Measurements from ENCODE around the gene AGPAT3.

The AGPAT3 gene

GRCh38 chr21:43865540-43866259 lies 677 bp downstream of the AGPAT3 start:
- no peak for DNase-seq (ENCODE audit: low spot score)
- Histone ChIP-seq H3K23ac (ENCODE audit: low read depth, low read length, poor library complexity) (no peak overlapping the region), H3K36me3 (replicated peaks in 1 of 2; ENCODE audit: control insufficient read depth in 2 of 2, insufficient read depth in 2 of 2, low read length in 2 of 2) (peaks cover 0 to 34% of the 10 kb centered on the region in 2 donors), H2BK12ac (ENCODE audit: low read length) (no peak overlapping the region), H3K27ac (replicated peaks; ENCODE audit: low read length) (no peak overlapping the region), H2BK120ac (ENCODE audit: low read depth, low read length) (no peak overlapping the region), H3K14ac (ENCODE audit: low read length) (peak overlapping the region; percentile 50), H3K9me3 (replicated peaks in 1 of 2; ENCODE audit: control insufficient read depth in 2 of 2, insufficient read depth in 1 of 2, low read depth in 1 of 2, low read length in 2 of 2) (no peaks in the 10 kb centered on the region), H2BK15ac (ENCODE audit: low read length) (no peak overlapping the region), H3K79me1 (ENCODE audit: low read depth, low read length) (no peaks in the 10 kb centered on the region), H2AK5ac (ENCODE audit: low read depth, low read length) (no peak overlapping the region), H3K4me2 (ENCODE audit: insufficient read depth, low read length, poor library complexity, severe bottlenecking) (peak overlapping the region; percentile 82), H2BK5ac (ENCODE audit: low read length) (no peak overlapping the region), H3K4me3 (ENCODE audit: low read length in 2 of 2) (peak overlapping the region; percentile 61 to 74), H4K91ac (ENCODE audit: low read depth, low read length, poor library complexity) (no peak overlapping the region), H4K8ac (ENCODE audit: low read depth, low read length) (no peak overlapping the region), H3K27me3 (ENCODE audit: control insufficient read depth in 3 of 3, insufficient read depth in 3 of 3, low read depth in 1 of 3, low read length in 3 of 3) (peaks cover 0 to 34% (median 0%) of the 10 kb centered on the region in 3 experiments), H3K4me1 (ENCODE audit: control insufficient read depth in 2 of 2, insufficient read depth in 1 of 2, low read depth in 1 of 2, low read length in 2 of 2) (peaks cover 1 to 4% of the 10 kb centered on the region in 2 donors), H3K18ac (ENCODE audit: low read length) (peak overlapping the region; percentile 74), H3K4ac (ENCODE audit: low read length) (no peak overlapping the region), H2AFZ (ENCODE audit: low read length) (peak overlapping the region; percentile 86), H3K9ac (ENCODE audit: low read depth, low read length, poor library complexity) (no peak overlapping the region)
- no CpG with 5 or more reads among the region's 59 CpGs for WGBS, 2 donors (ENCODE audit: extremely low coverage in 2 of 2, insufficient read length in 2 of 2, insufficient replicate concordance in 1 of 2)

- no peak overlapping the region for H4K8ac ChIP-seq (ENCODE audit: low read depth, low read length)
- no peak overlapping the region for H4K91ac ChIP-seq (ENCODE audit: low read depth, low read length, poor library complexity)
- H3K9me3 ChIP-seq (replicated peaks in 1 of 2; ENCODE audit: control insufficient read depth in 2 of 2, insufficient read depth in 1 of 2, low read depth in 1 of 2, low read length in 2 of 2) = peaks cover 0 to 3% of the 10 kb centered on the region in 2 donors
- H2BK15ac ChIP-seq (ENCODE audit: low read length) = no peak overlapping the region
- H3K79me1 ChIP-seq (ENCODE audit: low read depth, low read length) = no peaks in the 10 kb centered on the region
- H3K18ac ChIP-seq (ENCODE audit: low read length) = no peak overlapping the region
- no peak overlapping the region for H3K4ac ChIP-seq (ENCODE audit: low read length)
- no peak overlapping the region for H3K27ac ChIP-seq (replicated peaks; ENCODE audit: low read length)
- H3K36me3 ChIP-seq (replicated peaks in 1 of 2; ENCODE audit: control insufficient read depth in 2 of 2, insufficient read depth in 2 of 2, low read length in 2 of 2) = peaks cover 0 to 39% of the 10 kb centered on the region in 2 donors
- H3K4me2 ChIP-seq (ENCODE audit: insufficient read depth, low read length, poor library complexity, severe bottlenecking) = peak overlapping the region; percentile 13
- H2BK5ac ChIP-seq (ENCODE audit: low read length) = no peak overlapping the region
- peaks cover 1 to 3% of the 10 kb centered on the region in 2 donors for H3K4me1 ChIP-seq (ENCODE audit: control insufficient read depth in 2 of 2, insufficient read depth in 1 of 2, low read depth in 1 of 2, low read length in 2 of 2)
- H3K4me3 ChIP-seq (ENCODE audit: low read length in 2 of 2) = peak overlapping the region in 1 of 2 donors; percentile 61
- H3K23ac ChIP-seq (ENCODE audit: low read depth, low read length, poor library complexity) = no peak overlapping the region
- no peak overlapping the region for H2AK5ac ChIP-seq (ENCODE audit: low read depth, low read length)
- WGBS, 2 donors (ENCODE audit: extremely low coverage in 2 of 2, insufficient read length in 2 of 2, insufficient replicate concordance in 1 of 2) = no CpG with 5 or more reads among the region's 16 CpGs
- H3K9ac ChIP-seq (ENCODE audit: low read depth, low read length, poor library complexity) = no peak overlapping the region
- H2BK12ac ChIP-seq (ENCODE audit: low read length) = no peak overlapping the region
- H3K27me3 ChIP-seq (ENCODE audit: control insufficient read depth in 3 of 3, insufficient read depth in 3 of 3, low read depth in 1 of 3, low read length in 3 of 3) = peaks cover 0 to 34% (median 0%) of the 10 kb centered on the region in 3 experiments
- no peak for DNase-seq (ENCODE audit: low spot score)
- peak overlapping the region; percentile 86 for H2AFZ ChIP-seq (ENCODE audit: low read length)
- H3K14ac ChIP-seq (ENCODE audit: low read length) = no peak overlapping the region
- no peak overlapping the region for H2BK120ac ChIP-seq (ENCODE audit: low read depth, low read length)
These were observed 1.2 kb downstream of the AGPAT3 start for GRCh38 chr21:43866260-43866629.

- no peak overlapping the region for H4K91ac ChIP-seq (ENCODE audit: low read depth, low read length, poor library complexity)
- no peaks in the 10 kb centered on the region for H3K79me1 ChIP-seq (ENCODE audit: low read depth, low read length)
- H2BK120ac ChIP-seq (ENCODE audit: low read depth, low read length) = no peak overlapping the region
- no peak overlapping the region for H2AFZ ChIP-seq (ENCODE audit: low read length)
- no peak overlapping the region for H2AK5ac ChIP-seq (ENCODE audit: low read depth, low read length)
- no peak overlapping the region for H4K8ac ChIP-seq (ENCODE audit: low read depth, low read length)
- H3K9me3 ChIP-seq (replicated peaks in 1 of 2; ENCODE audit: control insufficient read depth in 2 of 2, insufficient read depth in 1 of 2, low read depth in 1 of 2, low read length in 2 of 2) = peaks cover 2 to 8% of the 10 kb centered on the region in 2 donors
- H3K18ac ChIP-seq (ENCODE audit: low read length) = no peak overlapping the region
- H3K27me3 ChIP-seq (ENCODE audit: control insufficient read depth in 3 of 3, insufficient read depth in 3 of 3, low read depth in 1 of 3, low read length in 3 of 3) = peaks cover 0 to 34% (median 0%) of the 10 kb centered on the region in 3 experiments
- no peak overlapping the region for H3K9ac ChIP-seq (ENCODE audit: low read depth, low read length, poor library complexity)
- H2BK5ac ChIP-seq (ENCODE audit: low read length) = no peak overlapping the region
- no peak overlapping the region for H3K4ac ChIP-seq (ENCODE audit: low read length)
- peaks cover 0 to 44% of the 10 kb centered on the region in 2 donors for H3K36me3 ChIP-seq (replicated peaks in 1 of 2; ENCODE audit: control insufficient read depth in 2 of 2, insufficient read depth in 2 of 2, low read length in 2 of 2)
- H3K4me1 ChIP-seq (ENCODE audit: control insufficient read depth in 2 of 2, insufficient read depth in 1 of 2, low read depth in 1 of 2, low read length in 2 of 2) = peaks cover 1 to 3% of the 10 kb centered on the region in 2 donors
- peak overlapping the region; percentile 56 for H3K23ac ChIP-seq (ENCODE audit: low read depth, low read length, poor library complexity)
- no peak overlapping the region for H3K4me2 ChIP-seq (ENCODE audit: insufficient read depth, low read length, poor library complexity, severe bottlenecking)
- H3K4me3 ChIP-seq (ENCODE audit: low read length in 2 of 2) = peak overlapping the region in 1 of 2 donors; percentile 61
- WGBS, 2 donors (ENCODE audit: extremely low coverage in 2 of 2, insufficient read length in 2 of 2, insufficient replicate concordance in 1 of 2) = no CpG with 5 or more reads among the region's 24 CpGs
- H3K27ac ChIP-seq (replicated peaks; ENCODE audit: low read length) = no peak overlapping the region
- H2BK15ac ChIP-seq (ENCODE audit: low read length) = no peak overlapping the region
- no peak overlapping the region for H3K14ac ChIP-seq (ENCODE audit: low read length)
- no peak for DNase-seq (ENCODE audit: low spot score)
- H2BK12ac ChIP-seq (ENCODE audit: low read length) = no peak overlapping the region
These were observed 1.8 kb downstream of the AGPAT3 start for GRCh38 chr21:43866659-43867331.

- no peak overlapping the region for H3K14ac ChIP-seq (ENCODE audit: low read length)
- no peak overlapping the region for H3K23ac ChIP-seq (ENCODE audit: low read depth, low read length, poor library complexity)
- H3K4me2 ChIP-seq (ENCODE audit: insufficient read depth, low read length, poor library complexity, severe bottlenecking) = no peak overlapping the region
- H3K36me3 ChIP-seq (replicated peaks in 1 of 2; ENCODE audit: control insufficient read depth in 2 of 2, insufficient read depth in 2 of 2, low read length in 2 of 2) = peaks cover 0 to 44% of the 10 kb centered on the region in 2 donors
- no peak overlapping the region for H2AFZ ChIP-seq (ENCODE audit: low read length)
- H4K8ac ChIP-seq (ENCODE audit: low read depth, low read length) = no peak overlapping the region
- WGBS, 2 donors (ENCODE audit: extremely low coverage in 2 of 2, insufficient read length in 2 of 2, insufficient replicate concordance in 1 of 2) = no CpG with 5 or more reads among the region's 6 CpGs
- no peak overlapping the region for H2BK12ac ChIP-seq (ENCODE audit: low read length)
- no peaks in the 10 kb centered on the region for H3K79me1 ChIP-seq (ENCODE audit: low read depth, low read length)
- H3K18ac ChIP-seq (ENCODE audit: low read length) = no peak overlapping the region
- DNase-seq (ENCODE audit: low spot score) = no peak
- peaks cover 1 to 3% of the 10 kb centered on the region in 2 donors for H3K4me1 ChIP-seq (ENCODE audit: control insufficient read depth in 2 of 2, insufficient read depth in 1 of 2, low read depth in 1 of 2, low read length in 2 of 2)
- no peak overlapping the region for H3K4me3 ChIP-seq (ENCODE audit: low read length in 2 of 2)
- no peak overlapping the region for H2BK15ac ChIP-seq (ENCODE audit: low read length)
- H3K9ac ChIP-seq (ENCODE audit: low read depth, low read length, poor library complexity) = no peak overlapping the region
- H4K91ac ChIP-seq (ENCODE audit: low read depth, low read length, poor library complexity) = no peak overlapping the region
- no peak overlapping the region for H3K4ac ChIP-seq (ENCODE audit: low read length)
- no peak overlapping the region for H2AK5ac ChIP-seq (ENCODE audit: low read depth, low read length)
- no peak overlapping the region for H3K27ac ChIP-seq (replicated peaks; ENCODE audit: low read length)
- no peak overlapping the region for H2BK120ac ChIP-seq (ENCODE audit: low read depth, low read length)
- peaks cover 0 to 34% (median 0%) of the 10 kb centered on the region in 3 experiments for H3K27me3 ChIP-seq (ENCODE audit: control insufficient read depth in 3 of 3, insufficient read depth in 3 of 3, low read depth in 1 of 3, low read length in 3 of 3)
- no peak overlapping the region for H2BK5ac ChIP-seq (ENCODE audit: low read length)
- peaks cover 2 to 8% of the 10 kb centered on the region in 2 donors for H3K9me3 ChIP-seq (replicated peaks in 1 of 2; ENCODE audit: control insufficient read depth in 2 of 2, insufficient read depth in 1 of 2, low read depth in 1 of 2, low read length in 2 of 2)
These were observed 2.3 kb downstream of the AGPAT3 start for GRCh38 chr21:43867332-43867703.

Measured in neuronal stem cell (in vitro differentiated cells).